HCT116 (cell line): ENCODE data around the gene ZFHX3. TPM values are rescaled to one million over a fixed set of nuclear protein-coding genes. Genes with fewer than 3 reads are reported as not detected.

Source experiments
- ATAC-seq: fragments of 200-7000 bp; cut with Tn5 transposase; 2 replicates; pipeline ENCODE4 v1.9.1; 2020; ENCODE audit warnings: mild to moderate bottlenecking, moderate library complexity
- BruUV-seq: library from RNA; stranded (reverse); fragments of 400-500 nt; replicated peaks from 2 replicates; lab custom pipeline; 2021; lab: Mats Ljungman, UMichigan
- CTCF ChIA-PET: fragments of 300-600 bp; sonication (Branson Sonifier 250); formaldehyde crosslinking; loops from one replicate; lab custom pipeline; 2021; ENCODE audit warnings: antibody characterized with exemption; lab: Charles Lee
- POLR2A ChIA-PET: fragments of 300-600, 350-600 bp; sonication (Branson Sonifier 250); formaldehyde crosslinking; loops from one replicate; lab custom pipeline; 2021; ENCODE audit warnings: antibody characterized with exemption; lab: Charles Lee
- RAD21 ChIA-PET, 2 experiments: fragments of 300-600 bp; sonication (Branson Sonifier 250); formaldehyde crosslinking; loops; one replicate each; lab custom pipeline; 2023; ENCODE audit warnings: low total read pairs in 2 of 2; ENCODE audit not compliant: uncharacterized antibody in 2 of 2, unreplicated experiment in 2 of 2, low non-redundant PET in 1 of 2; lab: Charles Lee
- DNase-seq: peaks from one replicate; pipeline ENCODE4 v3.0.0-alpha.2; 2010; ENCODE audit warnings: low read depth, low spot score
- H2AFZ ChIP-seq: fragments of 200-600 bp; shearing (Covaris generic), sonication (generic); 2 replicates; pipeline ENCODE4 v1.6.1; 2017; ENCODE audit warnings: low read depth, mixed run types, mixed read lengths, antibody characterized with exemption, low read length; ENCODE audit not compliant: poor library complexity, severe bottlenecking
- H3K27ac ChIP-seq: 2 replicates; pipeline ENCODE4 v1.5.1; 2012; ENCODE audit warnings: low read depth, low read length
- H3K27me3 ChIP-seq: fragments of 200-600 bp; sonication (generic); 2 replicates; pipeline ENCODE4 v1.6.1; 2016; ENCODE audit warnings: mixed run types, low read length, mixed read lengths; ENCODE audit not compliant: insufficient read depth
- H3K36me3 ChIP-seq, 2 experiments: fragments of 200-500 bp in 1 of 2; fragments of 200-600 bp in 1 of 2; sonication (Bioruptor generic) in 1 of 2; sonication (generic) in 1 of 2; 2 replicates each; pipeline versions ENCODE4 v1.5.1 to v1.6.1; 2014 to 2016; ENCODE audit warnings: low read length in 2 of 2, inconsistent platforms in 1 of 2, mixed read lengths in 1 of 2, mixed run types in 1 of 2; ENCODE audit not compliant: insufficient read depth in 2 of 2, control insufficient read depth in 1 of 2
- H3K4me1 ChIP-seq, 2 experiments: fragments of 200-600 bp in 1 of 2; sonication (generic) in 1 of 2; 2 replicates each; pipeline versions ENCODE4 v1.5.1 to v1.6.1; 2012 to 2017; ENCODE audit warnings: low read length in 2 of 2, inconsistent platforms in 1 of 2, mild to moderate bottlenecking in 1 of 2, mixed read lengths in 1 of 2, mixed run types in 1 of 2, moderate library complexity in 1 of 2; ENCODE audit not compliant: insufficient read depth in 2 of 2, control insufficient read depth in 1 of 2
- H3K4me2 ChIP-seq: fragments of 200-600 bp; sonication (generic); 2 replicates; pipeline ENCODE4 v1.6.1; 2017; ENCODE audit warnings: mixed run types, low read length, mixed read lengths
- H3K4me3 ChIP-seq, 2 experiments: fragments of 200-600 bp in 1 of 2; sonication (generic) in 1 of 2; replicated peaks in 1 of 2; 2 replicates each; pipeline ENCODE4 v1.5.1; 2011 to 2016; ENCODE audit warnings: low read length in 2 of 2, control low read depth in 1 of 2, low read depth in 1 of 2, mild to moderate bottlenecking in 1 of 2, mixed read lengths in 1 of 2, mixed run types in 1 of 2
- H3K79me2 ChIP-seq: fragments of 200-600 bp; sonication (generic); 2 replicates; pipeline ENCODE4 v1.6.1; 2017; ENCODE audit warnings: mild to moderate bottlenecking, mixed run types, low read length, moderate library complexity, mixed read lengths; ENCODE audit not compliant: insufficient read depth
- H3K9ac ChIP-seq: fragments of 200-600 bp; sonication (generic); 2 replicates; pipeline ENCODE4 v1.6.1; 2016; ENCODE audit warnings: low read length, mixed read lengths
- H3K9me2 ChIP-seq: fragments of 200-600 bp; sonication (generic), shearing (Covaris generic); 2 replicates; pipeline ENCODE4 v1.6.1; 2017; ENCODE audit warnings: mixed run types, mild to moderate bottlenecking, moderate library complexity; ENCODE audit not compliant: insufficient read depth
- H3K9me3 ChIP-seq, 2 experiments: fragments of 200-500 bp in 1 of 2; fragments of 200-600 bp in 1 of 2; sonication (Bioruptor generic) in 1 of 2; sonication (generic) in 1 of 2; 2 replicates each; pipeline ENCODE4 v1.6.1; 2014 to 2017; ENCODE audit warnings: low read length in 2 of 2, mixed read lengths in 2 of 2, inconsistent platforms in 1 of 2, low read depth in 1 of 2, mild to moderate bottlenecking in 1 of 2, mixed run types in 1 of 2, moderate library complexity in 1 of 2; ENCODE audit not compliant: control insufficient read depth in 1 of 2, insufficient read depth in 1 of 2
- H4K20me1 ChIP-seq: fragments of 200-600 bp; sonication (generic), shearing (Covaris generic); 2 replicates; pipeline ENCODE4 v1.6.1; 2017; ENCODE audit warnings: mixed run types, mild to moderate bottlenecking, moderate library complexity; ENCODE audit not compliant: insufficient read depth
- CTCF ChIP-seq, 3 experiments: fragments of 200-600 bp in 1 of 3; sonication (generic) in 1 of 3; IDR thresholded peaks in 2 of 3; conservative IDR thresholded peaks in 1 of 3; 2 replicates each; pipeline ENCODE4 v1.5.1; 2012 to 2017; ENCODE audit warnings: low read depth in 2 of 3, low read length in 2 of 3, antibody characterized with exemption in 1 of 3, borderline replicate concordance in 1 of 3, control low read depth in 1 of 3, mild to moderate bottlenecking in 1 of 3, mixed read lengths in 1 of 3, mixed run types in 1 of 3, moderate library complexity in 1 of 3; ENCODE audit not compliant: insufficient read depth in 1 of 3
- JUND ChIP-seq: IDR thresholded peaks from 2 replicates; pipeline ENCODE4 v1.6.1; 2012
- SRF ChIP-seq: IDR thresholded peaks from 2 replicates; pipeline ENCODE4 v1.6.1; 2012; ENCODE audit warnings: low read depth
- YY1 ChIP-seq: IDR thresholded peaks from 2 replicates; pipeline ENCODE4 v1.6.1; 2011; ENCODE audit warnings: low read length, low read depth, moderate library complexity, mild to moderate bottlenecking; ENCODE audit not compliant: insufficient replicate concordance; ENCODE audit errors: extremely low read depth
- ZFX ChIP-seq: fragments of 450-650 bp; IDR thresholded peaks from 2 replicates; pipeline ENCODE4 v1.6.1; 2017
- intact Hi-C: fragments of 100-400 bp; cut with micrococcal nuclease; formaldehyde crosslinking; loops from 2 replicates; pipeline ENCODE4 v1.10.0; 2022
- total RNA-seq: library from RNA; stranded (reverse); gene quantifications from one replicate; pipeline ENCODE4 v1.2.1, GENCODE V29; 2021; ENCODE audit not compliant: unreplicated experiment

The ZFHX3 gene
- total RNA-seq, 1 experiment from 2014 or later, result 6.3 TPM

GRCh38 chr16:72976438-72977064 is 71.4 kb downstream of the ZFHX3 start:
- no peak for TF ChIP-seq SRF
- no TSS peak for BruUV-seq
- Histone ChIP-seq H3K9ac (no peak overlapping the region), H3K36me3 (no peaks in the 10 kb centered on the region), H2AFZ (no peak overlapping the region), H3K27ac (no peak overlapping the region), H3K4me3 (no peak overlapping the region), H3K4me1 (no peaks in the 10 kb centered on the region), H4K20me1 (no peaks in the 10 kb centered on the region), H3K9me2 (no peaks in the 10 kb centered on the region), H3K27me3 (no peaks in the 10 kb centered on the region), H3K79me2 (peaks cover 14% of the 10 kb centered on the region; the same call in 1 of the 2 replicates), H3K4me2 (no peak overlapping the region), H3K9me3 (no peaks in the 10 kb centered on the region)
- ATAC-seq, result no peak
- RAD21 ChIA-PET, result no interaction called here
- POLR2A ChIA-PET, result no interaction called here
- intact Hi-C loops, result no loop called here
- no peak for DNase-seq
- CTCF ChIA-PET, result no interaction called here

GRCh38 chr16:72975809-72976437 is 72.0 kb downstream of the ZFHX3 start:
- no peak overlapping the region for H2AFZ ChIP-seq
- H3K9me3 ChIP-seq, result no peaks in the 10 kb centered on the region
- H3K27me3 ChIP-seq, result no peaks in the 10 kb centered on the region
- ATAC-seq (no peak), DNase-seq (no peak)
- intact Hi-C loops, result no loop called here
- BruUV-seq, result no TSS peak
- H3K4me2 ChIP-seq, result no peak overlapping the region
- no peaks in the 10 kb centered on the region for H3K9me2 ChIP-seq
- no peaks in the 10 kb centered on the region for H4K20me1 ChIP-seq
- no peaks in the 10 kb centered on the region for H3K4me1 ChIP-seq
- no peaks in the 10 kb centered on the region for H3K36me3 ChIP-seq
- RAD21 ChIA-PET, result no interaction called here
- no peak overlapping the region for H3K4me3 ChIP-seq
- POLR2A ChIA-PET, result no interaction called here
- TF ChIP-seq JUND (no peak), YY1 (no peak), ZFX (no peak), CTCF (IDR thresholded peaks at IDR 0.05 in 2 of 3, conservative IDR thresholded peaks at IDR 0.05 in 1 of 3; ENCODE audit: borderline replicate concordance in 1 of 3, insufficient read depth in 1 of 3, low read depth in 2 of 3, low read length in 2 of 3) (no peak)
- H3K9ac ChIP-seq, result no peak overlapping the region
- CTCF ChIA-PET, result no interaction called here
- 0 out of 2 replicates have a peak, but pooled peaks cover 10% of the 10 kb centered on the region for H3K79me2 ChIP-seq
- H3K27ac ChIP-seq, result no peak overlapping the region
